Sigmoid colon (tissue), 7 donors: ENCODE data around the gene HMOX2. TPM values are rescaled to one million over a fixed set of nuclear protein-coding genes. Genes with fewer than 3 reads are reported as not detected.

Experiments
- DNase-seq: peaks from one replicate; pipeline ENCODE4 v3.0.0-alpha.2; 2019
- H3K27ac ChIP-seq, 4 donors: fragments of 200-600 bp; sonication (generic); one replicate each; pipeline ENCODE4 v1.5.1; 2016 to 2019; ENCODE audit warnings: mild to moderate bottlenecking in 1 of 4
- H3K27me3 ChIP-seq, 3 donors: fragments of 200-600 bp; sonication (generic); one replicate each; pipeline ENCODE4 v1.5.1; 2019; ENCODE audit warnings: mild to moderate bottlenecking in 1 of 3
- H3K36me3 ChIP-seq, 4 donors: fragments of 200-600 bp; sonication (generic); one replicate each; pipeline ENCODE4 v1.5.1; 2016 to 2019
- H3K4me1 ChIP-seq, 4 donors: fragments of 200-600 bp; sonication (generic); one replicate each; pipeline ENCODE4 v1.5.1; 2017 to 2019
- H3K4me3 ChIP-seq, 4 donors: fragments of 200-600 bp; sonication (generic); one replicate each; pipeline ENCODE4 v1.5.1; 2017 to 2019; ENCODE audit warnings: mild to moderate bottlenecking in 2 of 4, moderate library complexity in 1 of 4
- H3K9me3 ChIP-seq, 4 donors: fragments of 200-600 bp in 3 of 4; sonication (generic) in 3 of 4; one replicate each; pipeline versions ENCODE4 v1.5.1 to v1.6.1; 2013 to 2019
- CTCF ChIP-seq, 4 experiments: fragments of 450-650 bp in 3 of 4; fragments of 200-600 bp in 1 of 4; IDR thresholded peaks; one replicate each; pipeline ENCODE4 v1.5.1; 2016 to 2019; ENCODE audit warnings: antibody characterized with exemption in 4 of 4, mild to moderate bottlenecking in 3 of 4, moderate library complexity in 2 of 4
- EP300 ChIP-seq, 4 donors: sonication (generic); formaldehyde crosslinking; IDR thresholded peaks; one replicate each; pipeline ENCODE4 v1.6.1; 2017; ENCODE audit warnings: antibody characterized with exemption in 4 of 4
- POLR2A ChIP-seq, 2 donors: fragments of 450-650 bp; IDR thresholded peaks; one replicate each; pipeline ENCODE4 v1.6.1; 2016; ENCODE audit warnings: antibody characterized with exemption in 2 of 2, mild to moderate bottlenecking in 2 of 2, moderate library complexity in 2 of 2
- POLR2AphosphoS5 ChIP-seq, 4 donors: sonication (generic); formaldehyde crosslinking; IDR thresholded peaks; one replicate each; pipeline ENCODE4 v1.6.1; 2017; ENCODE audit warnings: antibody characterized with exemption in 4 of 4
- WGBS, 2 donors: extraction: QIAGEN DNeasy Blood & Tissue Kit; methylation state at CpG; one replicate each; pipeline ENCODE4 v1.1.7; 2013; 5-methylcytosine and 5-hydroxymethylcytosine counted together
- intact Hi-C: fragments of 100-400 bp; cut with DNase I; formaldehyde crosslinking; loops from one replicate; pipeline ENCODE4 v1.15.1; 2023
- polyA plus RNA-seq, 3 donors: library from polyadenylated mRNA; stranded (reverse); fragments of 200-250 nt; gene quantifications; one replicate each; pipeline ENCODE4 v1.2.3, GENCODE V29; 2013
- total RNA-seq, 4 donors: library from RNA; depleted of rRNA; stranded (reverse); fragments of >200 nt; gene quantifications; one replicate each; pipeline ENCODE4 v1.1.0, GENCODE V29; 2016
- donor health status: healthy with polysubstance abuse.
- donor health status: Bipolar disorder and iron deficiency.
- donor health status: healthy.

Gene HMOX2
- total and polyA plus RNA-seq, 7 donors = 29.9 to 77.2 (median 37.1) TPM

DNA sequence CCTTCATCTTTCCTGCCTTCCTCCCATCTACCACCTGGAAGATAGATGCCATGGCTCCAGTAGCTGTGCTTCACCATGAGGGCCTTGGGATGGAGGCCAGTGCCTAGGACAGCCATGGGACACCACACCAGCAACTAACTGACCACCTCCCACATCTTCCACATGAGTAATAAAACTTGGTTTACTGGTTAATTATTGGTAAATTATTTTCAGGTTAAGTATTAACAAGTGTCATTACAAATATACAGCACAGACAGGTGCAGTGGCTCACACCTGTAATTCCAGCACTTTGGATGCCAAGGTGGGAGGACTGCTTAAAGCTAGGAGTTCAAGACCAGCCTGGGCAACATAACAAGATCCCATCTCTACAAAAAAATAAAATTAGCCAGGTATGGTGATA is 48.4 kb downstream of the HMOX2 start:
- no peak overlapping the region for H3K27ac ChIP-seq

GRCh38 chr16:4525069-4525468 is 48.9 kb downstream of the HMOX2 start:
- H3K9me3 ChIP-seq = no peaks in the 10 kb centered on the region
- WGBS, 2 donors = 83 to 87% methylated on average over 7 of the region's 7 CpGs
- no peak for DNase-seq
- intact Hi-C loops = no loop called here
- H3K27ac ChIP-seq = no peak overlapping the region
- TF ChIP-seq POLR2AphosphoS5 (IDR thresholded peaks at IDR 0.05) (no peak), POLR2A (IDR thresholded peaks at IDR 0.05) (no peak), CTCF (IDR thresholded peaks at IDR 0.05) (no peak), EP300 (IDR thresholded peaks at IDR 0.05) (no peak)
- no peaks in the 10 kb centered on the region for H3K27me3 ChIP-seq
- H3K4me3 ChIP-seq = no peak overlapping the region
- peaks cover 0 to 29% (median 12%) of the 10 kb centered on the region in 4 donors for H3K4me1 ChIP-seq
- H3K36me3 ChIP-seq = no peaks in the 10 kb centered on the region

More for the DNA sequence above, 48.4 kb downstream of the HMOX2 start:
- H3K4me3 ChIP-seq = no peak overlapping the region
- H3K4me1 ChIP-seq = peaks cover 0 to 24% (median 10%) of the 10 kb centered on the region in 4 donors
- H3K27me3 ChIP-seq = no peaks in the 10 kb centered on the region
- no peak for DNase-seq
- TF ChIP-seq CTCF (IDR thresholded peaks at IDR 0.05) = no peak
- TF ChIP-seq EP300 (IDR thresholded peaks at IDR 0.05) = no peak
- TF ChIP-seq POLR2A (IDR thresholded peaks at IDR 0.05) = no peak
- no peak for TF ChIP-seq POLR2AphosphoS5 (IDR thresholded peaks at IDR 0.05)
- H3K9me3 ChIP-seq = no peaks in the 10 kb centered on the region
- intact Hi-C loops = no loop called here
- H3K36me3 ChIP-seq = no peaks in the 10 kb centered on the region

DNA sequence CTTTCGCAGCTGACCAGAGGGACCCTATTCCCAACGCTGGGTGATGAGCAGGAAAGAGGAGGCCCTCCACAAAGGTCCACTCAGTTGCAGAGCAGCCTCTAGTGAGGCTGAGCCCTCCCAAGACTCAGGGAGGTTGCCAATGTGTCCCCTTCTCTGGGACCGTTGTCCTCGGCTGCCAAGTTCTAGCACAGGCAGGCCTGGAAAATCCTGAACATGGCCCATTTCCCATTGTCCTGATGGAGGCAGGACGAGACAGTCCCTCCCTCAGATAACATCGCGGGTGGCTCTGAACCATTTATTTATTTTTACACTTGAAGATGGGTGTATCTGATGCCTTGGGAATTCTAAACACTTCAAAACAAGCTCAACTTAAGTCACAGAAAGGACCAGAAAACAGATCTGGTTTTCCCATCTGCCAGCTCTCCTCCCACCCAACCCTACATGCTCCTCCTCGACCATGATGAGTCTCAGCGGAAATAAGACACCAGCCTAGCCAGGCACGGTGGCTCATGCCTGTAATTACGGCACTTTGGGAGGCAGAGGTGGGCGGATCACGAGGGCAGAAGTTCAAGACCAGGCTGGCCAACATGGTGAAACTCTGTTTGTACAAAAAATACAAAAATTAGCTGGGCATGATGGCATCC is 49.6 kb downstream of the HMOX2 start:
- H3K36me3 ChIP-seq = no peaks in the 10 kb centered on the region
- no peaks in the 10 kb centered on the region for H3K9me3 ChIP-seq
- TF ChIP-seq CTCF (IDR thresholded peaks at IDR 0.05) (no peak), POLR2AphosphoS5 (IDR thresholded peaks at IDR 0.05) (no peak)
- H3K27me3 ChIP-seq = no peaks in the 10 kb centered on the region
- intact Hi-C loops = no loop called here
- no peak for DNase-seq
- H3K4me1 ChIP-seq = peaks cover 0 to 29% (median 12%) of the 10 kb centered on the region in 4 donors
- H3K27ac ChIP-seq = no peak overlapping the region
- no peak overlapping the region for H3K4me3 ChIP-seq
- WGBS, 2 donors = 81 to 87% methylated on average over 13 of the region's 13 CpGs

DNA sequence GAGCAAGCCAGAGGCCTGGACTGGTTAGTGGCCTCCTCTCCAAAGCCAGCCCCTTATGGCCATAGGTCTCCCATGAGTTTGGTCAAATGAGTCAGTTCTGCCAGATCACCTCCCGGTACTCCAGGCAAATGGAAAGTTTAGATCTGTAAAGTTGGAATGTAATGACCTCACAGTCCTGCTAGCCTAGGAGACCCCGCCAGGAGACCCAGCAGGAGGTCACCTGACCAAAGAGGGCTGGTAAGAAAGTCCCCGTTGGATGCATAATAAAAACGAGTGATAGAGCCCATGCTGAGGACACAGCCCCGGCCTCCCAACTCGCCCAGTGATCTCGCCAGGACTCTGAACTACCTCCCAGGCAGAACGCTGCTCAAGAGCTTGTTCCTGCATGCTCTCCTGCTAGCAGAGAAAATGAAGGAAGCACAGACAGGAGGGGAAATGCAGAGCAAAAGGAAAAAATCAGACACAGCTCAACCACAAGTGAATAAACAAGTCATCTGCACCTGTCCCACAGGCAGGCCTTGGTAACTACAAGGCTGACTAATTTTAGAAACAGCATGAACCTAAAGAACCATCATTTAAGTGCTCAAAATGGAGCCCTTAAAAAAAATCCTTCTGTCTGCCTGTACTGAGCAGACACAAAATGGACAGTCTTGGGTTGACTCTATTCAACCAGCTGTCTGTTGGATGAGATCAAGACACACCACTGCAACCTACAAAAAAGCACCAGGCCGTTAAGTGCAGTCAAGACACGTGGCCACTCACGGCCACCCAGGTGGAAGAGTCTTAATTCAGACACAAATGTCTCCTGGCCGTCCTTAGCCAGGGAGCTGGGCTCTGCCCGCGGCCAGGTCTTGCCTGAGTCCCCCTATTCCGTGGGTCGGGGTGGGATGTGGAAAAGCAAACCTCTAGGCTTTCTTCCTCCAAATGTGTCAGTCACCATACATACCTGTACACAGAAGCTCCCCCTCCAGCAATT is 53.2 kb downstream of the HMOX2 start:
- no peak overlapping the region for H3K4me3 ChIP-seq
- no peaks in the 10 kb centered on the region for H3K27me3 ChIP-seq
- no peak for DNase-seq
- H3K36me3 ChIP-seq = peaks cover 0 to 12% (median 0%) of the 10 kb centered on the region in 4 donors
- no peak for TF ChIP-seq EP300 (IDR thresholded peaks at IDR 0.05)
- TF ChIP-seq CTCF (IDR thresholded peaks at IDR 0.05) = no peak
- no peak for TF ChIP-seq POLR2AphosphoS5 (IDR thresholded peaks at IDR 0.05)
- TF ChIP-seq POLR2A (IDR thresholded peaks at IDR 0.05) = no peak
- 65 to 83% methylated on average over 16 of the region's 16 CpGs for WGBS, 2 donors
- H3K4me1 ChIP-seq = peaks cover 0 to 14% (median 12%) of the 10 kb centered on the region in 4 donors
- intact Hi-C loops = no loop called here
- H3K9me3 ChIP-seq = no peaks in the 10 kb centered on the region
- H3K27ac ChIP-seq = peak overlapping the region in 3 of 4 donors; percentile 7 to 67 (median 60)
